ENCODE data around the gene REP15.

DNA sequence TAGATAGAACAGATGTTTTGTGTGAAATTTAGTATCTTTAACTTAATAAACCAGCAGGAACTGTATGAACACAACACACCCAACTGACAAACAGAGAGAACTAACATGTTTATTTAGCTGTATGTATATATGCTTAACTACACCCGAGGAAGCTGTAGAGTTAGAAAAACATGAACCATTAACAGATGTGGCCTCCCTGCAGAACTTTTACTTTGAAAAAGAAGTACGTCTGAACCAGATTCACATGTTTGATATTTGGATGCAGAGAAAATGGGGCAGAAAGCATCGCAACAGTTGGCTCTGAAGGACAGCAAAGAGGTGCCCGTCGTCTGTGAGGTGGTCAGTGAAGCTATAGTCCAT lies at the start of gene REP15:
- TF ChIP-seq HDAC2 (IDR thresholded peaks at IDR 0.05; ENCODE audit: borderline replicate concordance in 1 of 2, low read depth in 2 of 2, low read length in 2 of 2) (no peak), SUZ12 (IDR thresholded peaks at IDR 0.05; ENCODE audit: low read length) (no peak), EGR1 (IDR thresholded peaks at IDR 0.05; ENCODE audit: borderline replicate concordance, low read depth, low read length) (no peak), POLR2A (IDR thresholded peaks at IDR 0.05; ENCODE audit: control extremely low read depth in 1 of 2, low read depth in 2 of 2, low read length in 2 of 2) (no peak), EP300 (IDR thresholded peaks at IDR 0.05; ENCODE audit: borderline replicate concordance in 1 of 2, low read depth in 2 of 2, low read length in 2 of 2) (no peak), TAF7 (optimal IDR thresholded peaks at IDR 0.05; ENCODE audit: borderline replicate concordance, low read depth, low read length) (no peak)
- TF ChIP-seq, protein P1, sequence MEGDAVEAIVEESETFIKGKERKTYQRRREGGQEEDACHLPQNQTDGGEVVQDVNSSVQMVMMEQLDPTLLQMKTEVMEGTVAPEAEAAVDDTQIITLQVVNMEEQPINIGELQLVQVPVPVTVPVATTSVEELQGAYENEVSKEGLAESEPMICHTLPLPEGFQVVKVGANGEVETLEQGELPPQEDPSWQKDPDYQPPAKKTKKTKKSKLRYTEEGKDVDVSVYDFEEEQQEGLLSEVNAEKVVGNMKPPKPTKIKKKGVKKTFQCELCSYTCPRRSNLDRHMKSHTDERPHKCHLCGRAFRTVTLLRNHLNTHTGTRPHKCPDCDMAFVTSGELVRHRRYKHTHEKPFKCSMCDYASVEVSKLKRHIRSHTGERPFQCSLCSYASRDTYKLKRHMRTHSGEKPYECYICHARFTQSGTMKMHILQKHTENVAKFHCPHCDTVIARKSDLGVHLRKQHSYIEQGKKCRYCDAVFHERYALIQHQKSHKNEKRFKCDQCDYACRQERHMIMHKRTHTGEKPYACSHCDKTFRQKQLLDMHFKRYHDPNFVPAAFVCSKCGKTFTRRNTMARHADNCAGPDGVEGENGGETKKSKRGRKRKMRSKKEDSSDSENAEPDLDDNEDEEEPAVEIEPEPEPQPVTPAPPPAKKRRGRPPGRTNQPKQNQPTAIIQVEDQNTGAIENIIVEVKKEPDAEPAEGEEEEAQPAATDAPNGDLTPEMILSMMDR (IDR thresholded peaks at IDR 0.05; ENCODE audit: control extremely low read depth in 1 of 3, insufficient read depth in 1 of 3, low read depth in 1 of 3, low read length in 3 of 3): no peak
- TF ChIP-seq, protein P2, sequence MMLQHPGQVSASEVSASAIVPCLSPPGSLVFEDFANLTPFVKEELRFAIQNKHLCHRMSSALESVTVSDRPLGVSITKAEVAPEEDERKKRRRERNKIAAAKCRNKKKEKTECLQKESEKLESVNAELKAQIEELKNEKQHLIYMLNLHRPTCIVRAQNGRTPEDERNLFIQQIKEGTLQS (IDR thresholded peaks at IDR 0.05; ENCODE audit: insufficient read depth, low read depth, low read length): no peak
- TF ChIP-seq, protein P3, sequence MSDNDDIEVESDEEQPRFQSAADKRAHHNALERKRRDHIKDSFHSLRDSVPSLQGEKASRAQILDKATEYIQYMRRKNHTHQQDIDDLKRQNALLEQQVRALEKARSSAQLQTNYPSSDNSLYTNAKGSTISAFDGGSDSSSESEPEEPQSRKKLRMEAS (IDR thresholded peaks at IDR 0.05): no peak
